Embryonic facial prominence (tissue), 1 donor: Measurements from ENCODE around the gene TNIK.
"Not testable (repeated sequence)": the region's sequence is repeated elsewhere in the genome, so short reads cannot be mapped to it uniquely, and the experiment has no call there.

ENCODE experiments used
- DNase-seq: peaks from one replicate; pipeline ENCODE4 v3.0.0-alpha.2; 2016; ENCODE audit errors: extremely low spot score

The TNIK gene

DNA sequence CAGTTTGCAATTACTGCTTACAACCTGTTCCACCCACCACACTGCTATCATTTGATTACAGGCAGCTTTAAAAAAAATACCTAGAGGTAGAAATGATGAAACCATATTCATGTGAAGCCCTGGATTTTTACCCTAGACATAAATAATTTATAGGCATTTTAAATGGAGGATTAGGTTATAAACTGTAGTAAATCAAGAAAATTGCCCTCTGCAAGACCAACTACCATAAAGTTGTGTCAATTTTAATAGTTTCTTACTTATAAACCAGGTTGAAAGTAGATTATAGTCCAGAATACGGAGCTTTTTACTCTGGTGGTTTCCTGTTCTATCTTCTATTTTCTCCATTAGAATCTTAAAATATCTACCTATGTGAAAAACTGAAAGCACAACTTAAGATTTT is 13.9 kb downstream of the TNIK start:
- DNase-seq: no peak

DNA sequence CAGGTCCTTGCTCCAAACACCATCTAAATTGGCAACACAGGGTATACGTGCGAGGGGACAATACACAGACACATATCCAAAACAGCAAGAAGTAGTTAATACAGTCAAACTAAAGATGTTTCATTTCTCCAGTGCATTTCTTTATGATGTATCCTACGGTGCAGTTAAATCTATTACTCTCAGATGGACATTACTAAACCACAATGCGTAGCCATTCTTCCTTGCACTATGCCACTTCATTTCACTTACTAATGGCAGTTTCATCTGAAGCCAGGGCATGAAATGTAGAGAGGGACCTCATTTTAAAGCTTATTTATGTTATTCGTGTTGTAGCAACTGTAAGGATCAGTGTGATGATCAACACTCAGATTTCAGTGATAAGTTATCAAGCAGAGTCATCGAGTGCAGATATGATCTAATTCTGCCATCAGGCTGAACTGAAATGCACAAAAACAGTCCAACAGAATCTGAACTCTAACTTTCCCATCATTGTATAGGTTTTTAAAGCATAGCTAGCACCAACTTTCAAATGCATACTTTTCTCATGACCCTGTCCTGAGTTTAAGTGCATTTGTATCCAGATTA is 14.5 kb downstream of the TNIK start:
- no peak for DNase-seq

DNA sequence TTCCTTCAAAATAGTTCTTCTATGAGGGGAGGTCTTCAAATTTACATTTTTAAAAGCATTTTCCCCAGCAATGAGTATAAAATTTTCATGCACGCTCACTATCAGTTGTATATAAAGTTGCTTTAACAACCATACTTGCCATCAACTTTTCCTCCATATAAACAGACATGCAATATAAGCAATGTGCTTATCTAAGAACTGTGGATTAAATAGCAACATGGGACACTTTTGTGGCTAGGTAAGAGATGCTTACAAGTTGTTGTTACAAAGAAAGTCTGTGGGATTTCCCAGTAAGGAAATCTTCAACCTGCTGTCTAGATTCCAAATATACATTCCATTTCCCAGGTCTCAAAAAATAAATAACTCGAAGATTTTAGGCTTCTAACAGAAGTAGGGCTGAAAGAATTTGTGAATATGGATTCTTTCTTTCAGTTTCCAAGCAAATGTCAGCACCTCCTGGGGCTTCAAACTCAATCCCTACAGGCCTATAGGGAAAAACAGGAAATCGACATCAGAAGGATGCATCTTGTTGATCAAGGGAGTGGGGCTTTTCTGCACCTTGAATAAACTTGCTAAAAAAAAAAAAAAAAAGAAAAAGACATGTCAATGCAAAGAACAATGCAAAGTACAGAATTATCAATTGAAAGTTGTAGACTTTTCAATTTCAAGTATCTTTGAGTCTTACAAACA is 16.1 kb downstream of the TNIK start:
- DNase-seq: no peak

DNA sequence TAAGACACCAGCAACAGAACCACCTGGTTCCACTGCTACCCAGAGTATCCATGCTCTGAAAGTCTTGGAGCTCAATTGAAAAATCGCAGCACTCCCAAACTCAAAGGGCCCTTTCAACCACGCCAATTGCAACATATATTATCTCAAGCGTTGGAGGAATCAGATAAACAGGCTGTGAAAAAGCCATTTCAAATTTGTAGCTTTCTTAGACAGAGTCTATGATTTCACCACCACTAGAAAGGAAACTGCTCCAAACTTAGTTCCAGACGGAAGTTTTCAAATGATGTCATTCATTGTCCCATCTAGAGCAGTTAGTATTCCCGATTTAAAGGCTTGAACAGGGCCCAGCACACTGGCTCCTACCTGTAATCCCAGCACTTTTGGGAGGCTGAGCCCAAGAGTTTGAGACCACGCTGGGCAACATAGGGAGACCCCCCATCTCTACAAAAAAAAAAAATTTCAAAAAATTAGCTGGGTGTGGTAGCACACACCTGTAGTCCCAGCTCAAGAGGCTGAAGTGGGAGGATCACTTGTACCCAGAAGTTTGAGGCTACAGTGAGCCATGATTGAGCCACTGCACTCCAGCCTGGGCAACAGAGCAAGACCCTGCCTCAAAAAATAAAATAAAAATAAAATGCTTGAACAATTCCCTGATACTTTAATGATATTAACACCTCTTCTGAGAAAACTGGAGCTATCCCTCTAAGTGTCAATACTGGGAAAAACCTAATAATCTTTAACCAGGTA is 16.8 kb downstream of the TNIK start:
- DNase-seq: no peak

DNA sequence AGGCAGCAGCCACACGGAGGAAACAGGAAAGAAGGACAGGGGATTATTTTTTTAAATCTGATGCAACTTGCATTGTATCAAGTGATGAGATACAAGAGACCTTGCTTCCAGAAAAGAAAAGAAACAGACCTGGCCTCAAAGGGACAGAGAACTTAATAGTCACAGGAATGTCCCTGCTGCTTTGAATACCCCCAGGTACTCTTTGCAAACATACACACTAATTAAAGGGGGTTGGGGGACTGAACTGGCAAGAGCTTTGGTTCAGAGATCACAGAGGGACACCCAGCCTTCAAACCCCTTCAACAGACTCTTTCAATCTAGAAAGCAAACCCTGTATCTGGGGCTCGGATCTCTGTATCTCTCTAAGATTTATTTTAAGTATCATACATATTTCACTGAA is 18.0 kb downstream of the TNIK start:
- DNase-seq: no peak

DNA sequence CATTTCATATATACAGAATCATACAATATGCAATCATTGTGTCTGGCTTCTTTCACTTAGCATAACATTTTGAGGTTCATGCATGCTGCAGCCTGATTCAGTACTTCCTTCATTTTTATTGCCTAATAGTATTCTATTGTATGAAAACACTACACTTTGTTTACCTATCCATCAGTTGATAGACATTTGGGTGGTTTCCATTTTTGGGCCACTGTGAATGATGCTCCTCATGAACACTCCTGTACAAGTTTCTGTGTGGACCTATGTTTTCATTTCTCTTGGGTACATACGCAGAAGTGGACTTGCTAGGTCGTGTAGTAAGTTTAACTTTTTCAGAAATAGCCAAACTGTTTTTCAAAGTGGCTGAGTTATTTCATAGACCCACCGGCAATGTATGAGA is 18.8 kb downstream of the TNIK start:
- DNase-seq: no peak

DNA sequence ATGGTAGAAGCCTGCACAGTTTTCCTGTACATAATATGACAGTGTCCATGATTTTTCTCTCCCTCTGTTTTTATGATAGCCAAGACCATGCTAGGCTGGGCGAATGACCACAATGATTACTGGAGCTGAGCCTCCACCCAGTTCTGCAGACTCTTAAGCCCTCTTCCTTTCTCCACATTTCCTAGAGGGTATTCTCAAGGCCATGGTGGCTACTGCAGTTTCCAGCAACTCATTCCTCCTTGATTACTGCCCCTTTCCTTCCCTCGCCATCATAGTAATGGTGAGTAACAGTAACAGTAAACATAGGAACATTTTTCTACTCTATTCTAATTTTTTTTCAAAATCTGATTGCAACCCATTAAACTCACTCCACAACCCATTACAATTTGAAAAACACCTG is 20.2 kb downstream of the TNIK start:
- DNase-seq: no peak

DNA sequence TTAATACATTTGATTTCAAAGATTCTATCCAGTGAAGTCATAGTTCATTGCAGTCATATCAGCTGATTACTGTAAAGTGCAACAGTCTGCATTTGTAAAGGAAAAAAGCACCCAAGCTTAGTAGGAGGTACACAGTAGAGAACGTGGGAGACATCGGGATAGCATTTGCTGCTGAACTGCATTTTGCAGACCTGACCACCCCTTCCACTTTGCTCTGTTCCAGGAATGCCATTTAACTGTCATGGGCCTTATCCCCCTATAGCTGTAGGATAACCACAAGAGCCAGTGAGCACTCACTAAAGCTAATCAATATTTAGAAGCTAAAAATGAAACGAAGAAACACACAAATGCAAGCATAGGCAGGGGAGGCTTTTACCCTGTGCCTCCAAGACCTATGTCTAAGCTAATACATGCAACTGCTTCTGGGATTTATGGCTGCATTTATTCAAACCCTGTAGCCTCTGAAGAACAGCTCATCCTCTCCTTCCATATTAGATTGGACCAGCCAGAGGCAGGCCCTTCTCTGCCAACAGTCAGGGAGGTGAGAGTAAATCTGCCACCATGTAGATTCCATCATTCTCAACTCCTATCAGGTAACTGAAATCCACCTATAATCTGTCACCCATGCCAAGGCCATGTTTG is 23.0 kb downstream of the TNIK start:
- DNase-seq: no peak

DNA sequence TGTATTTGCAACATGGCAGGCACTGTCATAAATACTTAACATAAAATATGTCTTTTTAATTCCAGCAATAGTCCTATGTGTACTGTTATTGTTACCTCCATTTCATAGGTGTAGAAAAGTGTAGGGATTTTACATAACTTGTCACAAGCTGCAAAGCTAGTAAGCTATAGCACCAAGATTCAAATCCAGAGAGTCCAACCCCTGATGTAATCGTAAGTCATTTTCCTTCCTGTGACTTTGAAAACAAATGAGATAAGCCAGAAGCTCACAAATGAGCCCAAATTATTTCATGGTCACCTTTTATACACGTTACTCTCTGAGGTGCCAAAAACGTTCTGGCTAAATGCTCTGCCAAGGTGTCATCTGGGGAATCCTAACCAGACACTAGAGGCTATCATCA is 23.8 kb downstream of the TNIK start:
- no peak for DNase-seq

DNA sequence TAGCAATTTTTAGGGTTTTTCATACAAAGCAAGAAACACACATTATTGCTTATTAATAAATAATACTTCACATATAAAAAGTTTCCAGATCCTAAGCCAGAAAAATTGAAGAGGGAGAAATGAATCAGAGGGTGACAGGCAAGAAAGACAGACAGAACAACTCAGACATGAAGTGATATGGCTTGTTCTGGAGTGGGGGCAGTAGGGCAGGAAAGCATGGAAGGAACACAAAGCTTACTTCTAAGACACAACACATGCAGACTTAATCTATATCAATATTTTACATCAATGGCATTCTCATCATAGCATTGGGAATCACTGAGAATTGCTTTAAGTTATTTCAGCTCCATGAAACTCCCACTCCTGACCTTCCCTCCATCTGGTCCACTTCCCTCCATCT is 24.4 kb downstream of the TNIK start:
- no peak for DNase-seq

DNA sequence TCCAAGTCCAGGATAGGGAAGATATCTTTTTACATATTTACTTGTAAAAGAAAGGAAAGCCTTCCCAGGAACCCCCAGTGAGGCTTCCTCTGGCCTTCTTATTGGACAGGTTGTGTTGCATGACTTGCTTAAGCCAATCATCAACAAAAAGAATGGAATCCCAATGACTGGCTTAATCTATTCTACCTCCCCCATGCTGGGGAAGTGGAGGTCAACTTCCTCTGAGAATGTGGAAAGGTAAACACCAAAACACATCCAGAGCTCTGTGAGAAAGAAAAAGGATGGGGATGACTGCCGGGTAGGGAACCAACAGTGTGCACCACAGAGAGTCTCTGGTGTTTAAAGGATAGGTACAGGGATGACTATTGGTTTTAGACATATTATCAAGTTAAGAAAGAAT is 25.1 kb downstream of the TNIK start:
- no peak for DNase-seq

DNA sequence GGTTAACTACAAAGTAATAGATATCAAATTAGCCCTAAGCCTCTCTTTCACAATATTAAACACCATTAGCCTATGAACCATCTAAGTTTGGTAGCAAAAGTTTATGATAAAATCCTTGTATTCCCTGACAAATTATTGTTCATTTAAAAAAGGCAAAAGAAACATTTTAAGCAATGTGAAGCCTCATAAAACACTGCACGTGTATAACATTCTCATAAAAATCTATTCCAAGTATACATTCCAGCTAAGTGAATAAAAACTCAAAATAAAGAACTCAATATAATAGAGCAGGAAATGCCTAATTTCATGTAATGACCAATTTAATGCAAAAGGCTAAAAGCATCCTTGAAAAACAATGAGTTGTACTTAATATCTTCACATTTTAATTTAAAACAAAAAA is 27.7 kb downstream of the TNIK start:
- no peak for DNase-seq

DNA sequence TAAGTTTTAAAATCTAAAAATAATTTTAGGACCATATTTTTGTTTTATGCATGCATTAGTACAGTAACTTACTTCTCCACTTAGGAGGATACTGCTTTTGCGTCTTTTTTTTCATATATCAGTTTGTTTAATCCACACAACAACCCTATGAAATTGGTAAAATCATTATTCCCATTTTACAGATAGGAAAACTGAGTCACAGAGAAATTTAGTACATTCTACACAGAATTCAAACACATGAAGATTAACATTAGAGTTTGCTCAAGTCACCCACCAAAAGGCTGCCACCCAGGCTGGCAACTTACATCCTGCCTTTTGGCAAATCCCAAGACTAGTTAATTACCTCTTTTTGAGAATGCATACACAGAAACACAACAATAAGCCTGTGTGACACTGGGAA is 28.7 kb downstream of the TNIK start:
- DNase-seq: no peak

DNA sequence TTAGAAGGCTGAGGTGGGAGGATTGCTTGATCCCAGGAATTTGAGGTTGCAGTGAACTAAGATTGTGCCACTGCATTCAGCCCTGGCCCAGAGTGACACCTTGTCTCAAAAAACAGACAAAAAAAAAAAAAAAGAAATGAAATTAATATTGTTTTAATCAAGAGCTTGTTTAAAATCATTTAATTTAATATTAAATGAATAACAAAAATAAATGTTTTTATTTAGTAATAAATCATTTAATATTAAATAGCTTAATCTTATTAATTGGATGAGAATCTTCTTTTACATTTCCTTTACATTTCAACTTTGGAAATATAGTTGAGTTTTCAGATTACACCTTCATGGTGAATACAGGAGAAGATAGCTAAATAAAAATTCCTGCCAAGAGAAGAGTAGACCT is 29.7 kb downstream of the TNIK start:
- no peak for DNase-seq

DNA sequence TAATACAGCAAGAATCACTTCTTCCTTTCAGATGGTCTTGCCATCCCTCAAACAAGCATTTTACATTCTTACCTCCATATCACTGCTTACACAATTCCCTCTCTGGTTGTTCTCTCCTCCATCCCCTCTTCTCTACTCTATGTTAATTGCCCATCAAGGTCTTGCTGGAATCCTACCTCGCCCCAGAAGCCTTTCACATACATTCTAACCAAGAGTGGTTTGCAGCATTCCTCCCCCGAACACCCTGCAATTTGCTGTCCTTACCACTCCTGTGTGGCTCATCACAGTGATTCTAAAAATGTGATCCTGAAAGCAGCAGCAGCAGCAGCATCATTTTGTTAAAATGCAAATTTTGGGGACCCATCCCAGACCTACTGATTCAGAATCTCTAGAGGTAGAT is 30.6 kb downstream of the TNIK start:
- DNase-seq: no peak

DNA sequence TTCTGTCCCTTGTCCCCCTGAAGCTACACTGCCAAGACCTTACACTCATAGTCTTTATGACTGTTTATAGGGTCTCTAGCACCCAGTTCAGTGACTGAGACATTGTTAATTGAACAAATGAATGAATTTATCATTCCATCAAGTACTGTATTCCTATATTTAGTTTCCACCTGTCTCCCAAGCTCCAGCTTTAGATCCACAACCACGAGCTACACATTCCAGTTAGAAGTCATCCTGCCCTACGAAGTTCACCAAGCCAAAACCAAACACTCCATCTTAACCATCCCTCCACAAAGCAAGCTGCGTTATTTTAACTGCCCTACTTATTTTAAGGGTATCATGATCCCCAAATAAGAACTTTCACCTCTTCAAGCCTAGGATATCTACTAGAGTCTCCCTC is 31.3 kb downstream of the TNIK start:
- DNase-seq: no peak

DNA sequence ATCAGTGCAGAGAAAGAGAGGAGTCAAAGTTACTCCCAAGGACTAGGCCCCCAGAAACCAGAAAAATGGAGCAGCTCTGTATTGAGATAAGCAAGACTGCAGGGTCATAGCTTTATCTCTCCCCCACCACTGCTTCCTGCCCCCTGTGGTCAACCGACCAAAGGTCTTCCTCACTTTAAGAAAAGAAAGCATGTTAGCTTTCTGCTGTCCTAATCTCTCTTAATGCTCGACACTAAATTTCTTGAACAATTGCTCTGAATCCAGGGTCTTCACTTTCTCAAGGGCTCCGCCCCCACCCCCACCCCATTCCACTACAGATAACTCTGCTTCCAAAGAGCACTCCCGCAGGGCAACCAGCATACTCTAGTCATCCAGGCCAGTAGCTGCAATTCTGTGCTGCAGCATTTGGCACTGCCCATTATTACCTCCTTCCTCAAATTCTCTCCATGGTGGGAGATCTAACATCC is 31.9 kb downstream of the TNIK start:
- DNase-seq: no peak

DNA sequence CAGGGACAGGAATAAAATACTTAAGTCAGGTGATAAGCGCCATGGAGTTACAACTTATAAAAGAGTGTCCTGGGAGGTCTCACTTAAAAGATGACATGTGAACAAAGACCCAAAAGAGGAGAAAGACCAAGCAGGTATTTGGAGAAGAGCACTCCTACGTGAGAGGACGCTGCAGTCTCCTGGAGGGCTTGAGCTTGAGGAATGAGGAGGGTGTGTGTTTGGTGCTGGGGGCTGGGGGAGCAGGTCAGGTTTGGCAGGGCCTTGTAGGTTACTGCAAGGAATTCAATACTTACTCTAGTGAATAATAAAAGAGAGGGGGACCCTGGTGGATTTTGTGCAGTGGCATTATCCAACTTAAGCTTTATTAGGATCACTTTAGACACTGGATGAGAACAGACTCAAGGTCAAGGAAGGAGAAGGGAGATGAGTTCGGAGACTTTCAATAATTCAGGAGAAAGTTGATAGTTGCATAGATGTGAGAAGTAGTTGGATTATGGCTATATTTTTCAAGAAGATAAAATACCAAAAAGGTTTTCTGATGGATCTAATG is 32.4 kb downstream of the TNIK start:
- DNase-seq: no peak

DNA sequence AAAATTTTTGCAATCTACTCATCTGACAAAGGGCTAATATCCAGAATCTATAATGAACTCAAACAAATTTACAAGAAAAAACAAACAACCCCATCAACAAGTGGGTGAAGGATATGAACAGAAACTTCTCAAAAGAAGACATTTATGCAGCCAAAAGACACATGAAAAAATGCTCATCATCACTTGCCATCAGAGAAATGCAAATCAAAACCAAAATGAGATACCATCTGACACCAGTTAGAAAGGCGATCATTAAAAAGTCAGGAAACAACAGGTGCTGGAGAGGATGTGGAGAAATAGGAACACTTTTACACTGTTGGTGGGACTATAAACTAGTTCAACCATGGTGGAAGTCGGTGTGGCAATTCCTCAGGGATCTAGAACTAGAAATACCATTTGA is 36.1 kb downstream of the TNIK start:
- not testable (repeated sequence) for DNase-seq

DNA sequence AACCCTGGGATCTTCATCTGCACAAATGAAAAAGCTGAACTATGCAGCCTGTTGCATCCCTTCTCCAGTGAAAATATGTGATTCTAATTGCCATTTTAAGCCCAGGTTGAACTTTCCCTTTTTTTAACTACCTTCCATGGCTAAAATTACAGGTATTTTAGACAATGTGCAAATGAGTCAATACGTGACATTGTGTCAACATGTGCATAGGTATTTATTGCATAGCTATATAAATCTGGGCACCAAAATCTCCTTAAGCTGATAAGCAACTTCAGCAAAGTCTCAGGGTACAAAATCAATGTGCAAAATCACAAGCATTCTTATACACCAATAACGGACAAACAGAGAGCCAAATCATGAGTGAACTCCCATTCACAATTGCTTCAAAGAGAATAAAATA is 37.4 kb downstream of the TNIK start:
- DNase-seq: not testable (repeated sequence)

DNA sequence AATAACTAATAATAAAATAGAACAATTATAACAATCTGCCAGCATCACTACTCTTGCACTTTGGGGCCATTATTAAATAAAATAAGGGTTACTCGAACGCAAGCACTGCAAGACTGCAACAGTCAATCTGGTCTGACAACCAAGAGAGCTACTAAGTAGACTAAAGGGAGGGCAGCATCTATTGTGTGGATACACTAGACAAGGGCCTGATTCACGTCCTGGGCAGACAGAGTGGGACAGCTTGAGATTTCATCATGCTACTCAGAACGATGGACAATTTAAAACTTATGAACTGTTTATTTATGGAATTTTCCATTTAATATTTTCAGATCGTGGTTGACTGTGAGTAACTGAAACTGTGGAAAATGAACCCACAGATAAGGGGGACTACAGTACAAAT is 39.5 kb downstream of the TNIK start:
- no peak for DNase-seq

DNA sequence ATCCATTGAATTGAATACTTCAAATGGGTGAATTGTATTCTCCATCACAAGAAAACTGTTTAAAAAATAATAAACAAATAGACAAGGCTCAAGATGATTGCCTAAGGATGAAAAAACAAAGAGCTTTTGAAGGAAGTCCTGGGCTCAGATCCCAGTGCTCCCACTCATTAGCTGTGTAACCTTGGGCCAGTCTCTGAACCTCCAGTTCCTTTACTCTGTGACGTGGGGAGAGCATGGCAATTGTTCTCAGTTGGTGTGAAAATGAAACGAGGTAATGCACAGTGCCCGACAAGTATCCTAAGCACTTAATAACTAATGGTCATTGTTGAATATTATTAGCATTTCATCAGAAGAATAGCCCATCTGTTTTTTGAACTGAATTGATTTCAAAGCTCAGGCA is 40.7 kb downstream of the TNIK start:
- DNase-seq: no peak
